KMS-11 (cell line): ENCODE measurements around the gene SPATS2.
A peak's percentile ranks its signal among the peaks of the same experiment; 100 is the strongest.

ENCODE experiments used
- H2AFZ ChIP-seq: fragments of 200-600 bp; sonication (generic); 2 replicates; pipeline ENCODE4 v1.6.1; 2016; ENCODE audit warnings: antibody characterized with exemption, mixed run types, low read depth
- H3K27ac ChIP-seq: fragments of 200-600 bp; sonication (generic); 2 replicates; pipeline ENCODE4 v1.6.1; 2016; ENCODE audit warnings: mild to moderate bottlenecking, mixed run types
- H3K27me3 ChIP-seq: fragments of 200-600 bp; sonication (generic); 2 replicates; pipeline ENCODE4 v1.6.1; 2017; ENCODE audit warnings: mild to moderate bottlenecking, low read depth, mixed run types, moderate library complexity; ENCODE audit not compliant: insufficient read depth
- H3K36me3 ChIP-seq: fragments of 200-600 bp; sonication (generic); 2 replicates; pipeline ENCODE4 v1.6.1; 2017; ENCODE audit warnings: mild to moderate bottlenecking, mixed run types; ENCODE audit not compliant: insufficient read depth
- H3K4me1 ChIP-seq: fragments of 200-600 bp; sonication (generic); 2 replicates; pipeline ENCODE4 v1.6.1; 2016; ENCODE audit warnings: mild to moderate bottlenecking, low read depth, mixed run types; ENCODE audit not compliant: poor library complexity, severe bottlenecking
- H3K4me2 ChIP-seq: fragments of 200-600 bp; sonication (generic); 2 replicates; pipeline ENCODE4 v1.7.0; 2016; ENCODE audit warnings: mild to moderate bottlenecking, mixed run types
- H3K4me3 ChIP-seq: fragments of 200-600 bp; sonication (generic); IDR thresholded peaks from 2 replicates; pipeline ENCODE4 v1.6.1; 2017; ENCODE audit warnings: low read depth, low read length, mixed read lengths; ENCODE audit not compliant: insufficient read depth
- H3K79me2 ChIP-seq: fragments of 200-600 bp; sonication (generic); 2 replicates; pipeline ENCODE4 v1.6.1; 2016; ENCODE audit warnings: low read depth, mixed run types; ENCODE audit not compliant: insufficient read depth
- H3K9ac ChIP-seq: fragments of 200-600 bp; sonication (generic); 2 replicates; pipeline ENCODE4 v1.6.1; 2016; ENCODE audit warnings: mild to moderate bottlenecking, mixed run types
- H4K20me1 ChIP-seq: fragments of 200-600 bp; sonication (generic); 2 replicates; pipeline ENCODE4 v1.6.1; 2016; ENCODE audit warnings: mild to moderate bottlenecking, mixed run types; ENCODE audit not compliant: insufficient read depth
- CTCF ChIP-seq: fragments of 200-600 bp; sonication (generic); conservative IDR thresholded peaks from 2 replicates; pipeline ENCODE4 v1.6.1; 2017; ENCODE audit warnings: low read depth, mild to moderate bottlenecking, antibody characterized with exemption, low read length, moderate library complexity, mixed read lengths

The SPATS2 gene

GRCh38 chr12:49446571-49446970, 79.3 kb downstream of the SPATS2 start:
- H3K79me2 ChIP-seq: peaks cover 53% of the 10 kb centered on the region
- no peak overlapping the region for H3K4me3 ChIP-seq
- no peak overlapping the region for H3K4me2 ChIP-seq
- H4K20me1 ChIP-seq: peaks cover 4% of the 10 kb centered on the region; the same call in 1 of the 2 replicates
- H3K27me3 ChIP-seq: no peaks in the 10 kb centered on the region
- no peak overlapping the region for H3K27ac ChIP-seq
- peaks cover 25% of the 10 kb centered on the region for H3K4me1 ChIP-seq
- TF ChIP-seq CTCF: no peak
- H2AFZ ChIP-seq: no peak overlapping the region
- H3K9ac ChIP-seq: no peak overlapping the region
- no peaks in the 10 kb centered on the region for H3K36me3 ChIP-seq

GRCh38 chr12:49448858-49449257, 81.6 kb downstream of the SPATS2 start:
- peaks cover 64% of the 10 kb centered on the region for H3K79me2 ChIP-seq
- no peak overlapping the region for H3K9ac ChIP-seq
- no peak overlapping the region for H3K27ac ChIP-seq
- H3K36me3 ChIP-seq: no peaks in the 10 kb centered on the region
- H4K20me1 ChIP-seq: peaks cover 4% of the 10 kb centered on the region; the same call in 1 of the 2 replicates
- no peak overlapping the region for H2AFZ ChIP-seq
- H3K27me3 ChIP-seq: no peaks in the 10 kb centered on the region
- no peak overlapping the region for H3K4me3 ChIP-seq
- H3K4me2 ChIP-seq: no peak overlapping the region
- H3K4me1 ChIP-seq: peaks cover 36% of the 10 kb centered on the region
- no peak for TF ChIP-seq CTCF

- Histone ChIP-seq H3K79me2 (peaks cover 69% of the 10 kb centered on the region), H3K4me2 (peak overlapping the region; percentile 61)
Observed at GRCh38 chr12:49451468-49452259, 84.4 kb downstream of the SPATS2 start.

GRCh38 chr12:49455501-49455900, 88.2 kb downstream of the SPATS2 start:
- H3K79me2 ChIP-seq: peaks cover 75% of the 10 kb centered on the region
- H3K27me3 ChIP-seq: no peaks in the 10 kb centered on the region

More at GRCh38 chr12:49451468-49452259, 84.4 kb downstream of the SPATS2 start:
- Histone ChIP-seq H3K27me3 (no peaks in the 10 kb centered on the region), H3K27ac (peak overlapping the region; percentile 47), H4K20me1 (peaks cover 4% of the 10 kb centered on the region; the same call in 1 of the 2 replicates), H3K36me3 (no peaks in the 10 kb centered on the region), H2AFZ (no peak overlapping the region), H3K9ac (no peak overlapping the region), H3K4me3 (no peak overlapping the region), H3K4me1 (peaks cover 23% of the 10 kb centered on the region)
- TF ChIP-seq CTCF: no peak

More at GRCh38 chr12:49455501-49455900, 88.2 kb downstream of the SPATS2 start:
- TF ChIP-seq CTCF: no peak
- H3K9ac ChIP-seq: no peak overlapping the region
- H3K36me3 ChIP-seq: peaks cover 3% of the 10 kb centered on the region; the same call in 1 of the 2 replicates
- no peak overlapping the region for H3K4me2 ChIP-seq
- no peak overlapping the region for H3K27ac ChIP-seq
- peaks cover 23% of the 10 kb centered on the region for H3K4me1 ChIP-seq
- no peak overlapping the region for H2AFZ ChIP-seq
- H3K4me3 ChIP-seq: no peak overlapping the region
- peaks cover 4% of the 10 kb centered on the region; the same call in 1 of the 2 replicates for H4K20me1 ChIP-seq
